CD14-positive monocyte (primary cell): Measurements from ENCODE around the gene FAM237A. TPM values are rescaled to one million over a fixed set of nuclear protein-coding genes. Genes with fewer than 3 reads are reported as not detected.

Experiments
- DNase-seq, 3 donors: peaks; one replicate each; pipeline ENCODE4 v3.0.0-alpha.2; 2011 to 2022
- H2AFZ ChIP-seq: 2 replicates; pipeline ENCODE4 v1.6.0; 2012; ENCODE audit warnings: mild to moderate bottlenecking, low read depth, low read length, inconsistent platforms; ENCODE audit not compliant: insufficient read depth, poor library complexity, severe bottlenecking
- H3K27ac ChIP-seq, 2 donors: 1 replicate in 1 of 2; 2 replicates in 1 of 2; pipeline ENCODE4 v1.5.1; 2012 to 2013; ENCODE audit warnings: low read length in 2 of 2, control low read depth in 1 of 2, inconsistent platforms in 1 of 2, low read depth in 1 of 2, mild to moderate bottlenecking in 1 of 2
- H3K27me3 ChIP-seq, 2 donors: one replicate each; pipeline versions ENCODE4 v1.6.0 to v1.6.1; 2011 to 2013; ENCODE audit warnings: low read length in 2 of 2; ENCODE audit not compliant: control insufficient read depth in 2 of 2, insufficient read depth in 2 of 2
- H3K36me3 ChIP-seq, 2 donors: replicated peaks in 1 of 2; 1 replicate in 1 of 2; 2 replicates in 1 of 2; pipeline versions ENCODE4 v1.5.1 to v1.6.1; 2012 to 2013; ENCODE audit warnings: low read length in 2 of 2, control low read depth in 1 of 2, inconsistent platforms in 1 of 2, mild to moderate bottlenecking in 1 of 2; ENCODE audit not compliant: insufficient read depth in 2 of 2, control insufficient read depth in 1 of 2
- H3K4me1 ChIP-seq, 2 donors: 1 replicate in 1 of 2; 2 replicates in 1 of 2; pipeline versions ENCODE4 v1.5.1 to v1.6.1; 2012 to 2013; ENCODE audit warnings: low read length in 2 of 2, control low read depth in 1 of 2, inconsistent platforms in 1 of 2, mild to moderate bottlenecking in 1 of 2, moderate library complexity in 1 of 2; ENCODE audit not compliant: insufficient read depth in 2 of 2, control insufficient read depth in 1 of 2
- H3K4me2 ChIP-seq: replicated peaks from 2 replicates; pipeline ENCODE3; 2012; ENCODE audit warnings: low read length, moderate library complexity, mild to moderate bottlenecking; ENCODE audit not compliant: poor library complexity, severe bottlenecking; ENCODE audit errors: extremely low read depth
- H3K4me3 ChIP-seq, 3 experiments: fragments of 200-600 bp in 1 of 3; sonication (generic) in 1 of 3; replicated peaks in 1 of 3; 1 replicate in 2 of 3; 2 replicates in 1 of 3; pipeline ENCODE4 v1.5.1; 2011 to 2013; ENCODE audit warnings: low read length in 3 of 3, mild to moderate bottlenecking in 3 of 3, control low read depth in 2 of 3, low read depth in 2 of 3, inconsistent platforms in 1 of 3, moderate library complexity in 1 of 3
- H3K79me2 ChIP-seq: 2 replicates; pipeline ENCODE4 v1.6.0; 2012; ENCODE audit warnings: mild to moderate bottlenecking, control low read depth, inconsistent platforms, low read length, moderate library complexity; ENCODE audit not compliant: insufficient read depth
- H3K9ac ChIP-seq: 2 replicates; pipeline ENCODE4 v1.6.0; 2017; ENCODE audit warnings: low read length, mild to moderate bottlenecking; ENCODE audit not compliant: insufficient read depth, poor library complexity, severe bottlenecking
- H3K9me3 ChIP-seq, 2 donors: replicated peaks in 1 of 2; 1 replicate in 1 of 2; 2 replicates in 1 of 2; pipeline versions ENCODE4 v1.5.1 to v1.6.1; 2012 to 2013; ENCODE audit warnings: low read length in 2 of 2, control low read depth in 1 of 2; ENCODE audit not compliant: control insufficient read depth in 1 of 2, insufficient read depth in 1 of 2
- H4K20me1 ChIP-seq: 2 replicates; pipeline ENCODE4 v1.6.0; 2012; ENCODE audit warnings: mild to moderate bottlenecking, low read length, control low read depth, moderate library complexity; ENCODE audit not compliant: insufficient read depth
- H3K27ac Mint-ChIP-seq, 7 donors: one replicate each; pipeline ENCODE4 v1.8.0; 2020; ENCODE audit warnings: mild to moderate bottlenecking in 7 of 7, mixed read lengths in 7 of 7, moderate library complexity in 6 of 7, inconsistent platforms in 2 of 7
- H3K27me3 Mint-ChIP-seq, 3 donors: one replicate each; pipeline ENCODE4 v1.8.0; 2021 to 2022; ENCODE audit warnings: low read depth in 3 of 3, mild to moderate bottlenecking in 3 of 3, mixed read lengths in 3 of 3, moderate library complexity in 3 of 3, inconsistent platforms in 1 of 3
- H3K36me3 Mint-ChIP-seq, 2 donors: one replicate each; pipeline ENCODE4 v1.8.0; 2020; ENCODE audit warnings: mixed read lengths in 2 of 2, inconsistent platforms in 1 of 2, mild to moderate bottlenecking in 1 of 2
- H3K4me1 Mint-ChIP-seq: one replicate; pipeline ENCODE4 v1.8.0; 2020; ENCODE audit warnings: mild to moderate bottlenecking, mixed read lengths
- H3K4me3 Mint-ChIP-seq, 2 donors: one replicate each; pipeline ENCODE4 v1.8.0; 2020; ENCODE audit warnings: mild to moderate bottlenecking in 2 of 2, mixed read lengths in 2 of 2, moderate library complexity in 1 of 2
- H3K9me3 Mint-ChIP-seq, 7 donors: one replicate each; pipeline ENCODE4 v1.8.0; 2020 to 2022; ENCODE audit warnings: mixed read lengths in 7 of 7, mild to moderate bottlenecking in 6 of 7, moderate library complexity in 6 of 7, inconsistent platforms in 2 of 7
- WGBS: methylation state at CpG from one replicate; pipeline ENCODE4 v1.1.5; 2013; ENCODE audit warnings: missing lambda C conversion rate; ENCODE audit not compliant: insufficient coverage; 5-methylcytosine and 5-hydroxymethylcytosine counted together
- intact Hi-C, 2 donors: fragments of 100-400 bp; cut with micrococcal nuclease; formaldehyde crosslinking; loops; one replicate each; pipeline versions ENCODE4 v1.15.0 to v1.15.1; 2023
- polyA plus RNA-seq, 3 donors: library from polyadenylated mRNA; depleted of rRNA in 1 of 3; unstranded in 2 of 3; stranded (reverse) in 1 of 3; fragments of 300-500 nt in 2 of 3; fragments of >200 nt in 1 of 3; fragmentation: Illumina TruSeq in 2 of 3; gene quantifications; 1 replicate in 2 of 3; 2 replicates in 1 of 3; pipeline ENCODE4 v1.2.3, GENCODE V29; 2012 to 2021
- TF ChIP-seq, protein P1 (sequence below): fragments of 200-600 bp; IDR thresholded peaks from one replicate; pipeline ENCODE4 v1.8.0; 2022; ENCODE audit warnings: antibody characterized with exemption, mild to moderate bottlenecking

FAM237A gene
- polyA plus RNA-seq, 3 donors = not detected

DNA sequence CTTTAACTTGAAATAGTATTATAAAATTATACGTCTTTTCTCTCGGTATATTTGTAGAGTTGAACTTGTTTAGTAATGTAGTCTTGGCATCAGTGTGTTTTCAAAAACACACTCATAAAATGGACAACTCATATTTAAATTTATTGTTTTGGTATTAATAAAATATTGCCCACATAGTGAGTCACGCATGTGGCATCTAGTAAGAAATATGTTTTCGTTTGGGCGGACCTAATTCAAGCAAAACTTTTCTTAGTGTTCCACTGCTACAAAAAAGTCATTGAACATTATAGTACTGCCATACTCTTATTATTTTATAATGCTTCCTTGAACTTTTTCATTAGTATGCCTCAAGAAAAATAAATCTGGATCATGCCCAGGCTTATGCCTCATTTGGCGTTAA lies 31.1 kb upstream of the FAM237A start:
- no peak overlapping the region for H3K27ac ChIP-seq
- H3K9ac ChIP-seq = no peak overlapping the region
- no peaks in the 10 kb centered on the region for H3K79me2 ChIP-seq
- H3K9me3 ChIP-seq = no peaks in the 10 kb centered on the region
- H3K4me2 ChIP-seq = no peak overlapping the region
- Mint-ChIP-seq H3K36me3 (no peaks in the 10 kb centered on the region), H3K4me1 (peaks cover 7% of the 10 kb centered on the region), H3K4me3 (no peak overlapping the region), H3K27ac (no peak overlapping the region), H3K9me3 (peaks cover 0 to 8% (median 0%) of the 10 kb centered on the region in 7 donors), H3K27me3 (peaks cover 1 to 2% (median 2%) of the 10 kb centered on the region in 3 donors)
- no peak overlapping the region for H2AFZ ChIP-seq
- no peak overlapping the region for H3K4me3 ChIP-seq
- 100% methylated on average over 1 of the region's 6 CpGs for WGBS
- H3K36me3 ChIP-seq = no peaks in the 10 kb centered on the region
- H4K20me1 ChIP-seq = no peaks in the 10 kb centered on the region
- intact Hi-C loops = no loop called here
- no peaks in the 10 kb centered on the region for H3K27me3 ChIP-seq
- H3K4me1 ChIP-seq = peaks cover 0 to 5% of the 10 kb centered on the region in 2 donors
- TF ChIP-seq, protein P1, sequence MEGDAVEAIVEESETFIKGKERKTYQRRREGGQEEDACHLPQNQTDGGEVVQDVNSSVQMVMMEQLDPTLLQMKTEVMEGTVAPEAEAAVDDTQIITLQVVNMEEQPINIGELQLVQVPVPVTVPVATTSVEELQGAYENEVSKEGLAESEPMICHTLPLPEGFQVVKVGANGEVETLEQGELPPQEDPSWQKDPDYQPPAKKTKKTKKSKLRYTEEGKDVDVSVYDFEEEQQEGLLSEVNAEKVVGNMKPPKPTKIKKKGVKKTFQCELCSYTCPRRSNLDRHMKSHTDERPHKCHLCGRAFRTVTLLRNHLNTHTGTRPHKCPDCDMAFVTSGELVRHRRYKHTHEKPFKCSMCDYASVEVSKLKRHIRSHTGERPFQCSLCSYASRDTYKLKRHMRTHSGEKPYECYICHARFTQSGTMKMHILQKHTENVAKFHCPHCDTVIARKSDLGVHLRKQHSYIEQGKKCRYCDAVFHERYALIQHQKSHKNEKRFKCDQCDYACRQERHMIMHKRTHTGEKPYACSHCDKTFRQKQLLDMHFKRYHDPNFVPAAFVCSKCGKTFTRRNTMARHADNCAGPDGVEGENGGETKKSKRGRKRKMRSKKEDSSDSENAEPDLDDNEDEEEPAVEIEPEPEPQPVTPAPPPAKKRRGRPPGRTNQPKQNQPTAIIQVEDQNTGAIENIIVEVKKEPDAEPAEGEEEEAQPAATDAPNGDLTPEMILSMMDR = no peak
- no peak for DNase-seq

GRCh38 chr2:206611736-206612135 lies 30.6 kb upstream of the FAM237A start:
- Histone ChIP-seq H3K4me2 (no peak overlapping the region), H3K27me3 (no peaks in the 10 kb centered on the region), H4K20me1 (no peaks in the 10 kb centered on the region), H3K9ac (no peak overlapping the region), H3K4me1 (peaks cover 0 to 5% of the 10 kb centered on the region in 2 donors), H3K4me3 (no peak overlapping the region), H3K27ac (no peak overlapping the region), H3K9me3 (no peaks in the 10 kb centered on the region), H3K79me2 (no peaks in the 10 kb centered on the region), H2AFZ (no peak overlapping the region), H3K36me3 (no peaks in the 10 kb centered on the region)
- Mint-ChIP-seq H3K4me1 (peaks cover 7% of the 10 kb centered on the region), H3K9me3 (peaks cover 0 to 8% (median 0%) of the 10 kb centered on the region in 7 donors), H3K27ac (peak overlapping the region in 1 of 7 donors; percentile 35), H3K4me3 (no peak overlapping the region), H3K27me3 (peaks cover 1 to 2% (median 2%) of the 10 kb centered on the region in 3 donors), H3K36me3 (no peaks in the 10 kb centered on the region)
- TF ChIP-seq, protein P1 = no peak
- no peak for DNase-seq
- WGBS = 94% methylated on average over 3 of the region's 3 CpGs
- intact Hi-C loops = no loop called here
